Activated CD8-positive, alpha-beta T cell treated with anti-CD3 and anti-CD28 coated beads for 36 hours (primary cell): ENCODE data around the gene AXIN1. TPM values are rescaled to one million over a fixed set of nuclear protein-coding genes. Genes with fewer than 3 reads are reported as not detected.
A peak's percentile ranks its signal among the peaks of the same experiment; 100 is the strongest.

Experiments used
- ATAC-seq: fragments of 200-7000 bp; cut with Tn5 transposase; one replicate; pipeline ENCODE4 v1.10.0; 2021; ENCODE audit warnings: mild to moderate bottlenecking, moderate library complexity
- CTCF ChIA-PET: fragments of 350-600 bp; sonication (Branson Sonifier 250); formaldehyde crosslinking; loops from one replicate; lab custom pipeline; 2021; ENCODE audit warnings: antibody characterized with exemption; lab: Charles Lee
- POLR2A ChIA-PET: fragments of 350-600 bp; sonication (Branson Sonifier 250); formaldehyde crosslinking; loops from one replicate; lab custom pipeline; 2021; ENCODE audit warnings: antibody characterized with exemption; lab: Charles Lee
- DNase-seq: peaks from one replicate; pipeline ENCODE4 v3.0.0-alpha.2; 2020
- H3K27ac Mint-ChIP-seq: one replicate; pipeline ENCODE4 v1.8.0; 2021; ENCODE audit warnings: mild to moderate bottlenecking, mixed read lengths
- H3K27me3 Mint-ChIP-seq: one replicate; pipeline ENCODE4 v1.8.0; 2021; ENCODE audit warnings: mixed read lengths
- H3K36me3 Mint-ChIP-seq: one replicate; pipeline ENCODE4 v1.8.0; 2021; ENCODE audit warnings: low read depth, mixed read lengths
- H3K4me1 Mint-ChIP-seq: one replicate; pipeline ENCODE4 v1.8.0; 2021; ENCODE audit warnings: low read depth, mixed read lengths
- H3K4me3 Mint-ChIP-seq: one replicate; pipeline ENCODE4 v1.8.0; 2021; ENCODE audit warnings: mild to moderate bottlenecking, moderate library complexity, mixed read lengths
- H3K9me3 Mint-ChIP-seq: one replicate; pipeline ENCODE4 v1.8.0; 2021; ENCODE audit warnings: mixed read lengths
- CTCF ChIP-seq: fragments of 200-600 bp; IDR thresholded peaks from one replicate; pipeline ENCODE4 v1.8.0; 2022; ENCODE audit warnings: antibody characterized with exemption, mild to moderate bottlenecking
- intact Hi-C: fragments of 100-400 bp; cut with micrococcal nuclease; formaldehyde crosslinking; loops from one replicate; pipeline ENCODE4 v1.10.0; 2022
- total RNA-seq, 2 experiments: library from RNA; stranded (reverse); gene quantifications; one replicate each; pipeline ENCODE4 v1.2.3, GENCODE V29; 2021

The AXIN1 gene
- total RNA-seq, 2 experiments from 2014 or later, result 24.1 to 24.9 TPM

- ATAC-seq (no peak), DNase-seq (no peak)
- H3K27ac Mint-ChIP-seq, result no peak overlapping the region
- H3K36me3 Mint-ChIP-seq, result peaks cover 6% of the 10 kb centered on the region
- H3K27me3 Mint-ChIP-seq, result no peaks in the 10 kb centered on the region
- no peaks in the 10 kb centered on the region for H3K9me3 Mint-ChIP-seq
- ChIA-PET POLR2A (no interaction called here), CTCF (no interaction called here)
- TF ChIP-seq CTCF, result no peak
- intact Hi-C loops, result no loop called here
- H3K4me3 Mint-ChIP-seq, result no peak overlapping the region
- H3K4me1 Mint-ChIP-seq, result peaks cover 27% of the 10 kb centered on the region
Observed at GRCh38 chr16:255183-255582, 97.3 kb downstream of the AXIN1 start.

- H3K27ac Mint-ChIP-seq, result no peak overlapping the region
- no peaks in the 10 kb centered on the region for H3K9me3 Mint-ChIP-seq
- CTCF ChIA-PET, result interaction anchor here (1.4 to 2.0 kb wide), 2 partner anchors 19 to 100 kb away, joined by 3 to 11 read pairs; partner anchors contain the start of gene FAM234A
- peaks cover 27% of the 10 kb centered on the region for H3K4me1 Mint-ChIP-seq
- no peak for DNase-seq
- H3K4me3 Mint-ChIP-seq, result no peak overlapping the region
- ATAC-seq, result no peak
- intact Hi-C loops, result no loop called here
- POLR2A ChIA-PET, result interaction anchor here (1.0 to 1.8 kb wide), 3 partner anchors 10 to 70 kb away, joined by 3 to 7 read pairs (median 3); partner anchors contain the start of gene FAM234A
- H3K36me3 Mint-ChIP-seq, result peaks cover 5% of the 10 kb centered on the region
- no peaks in the 10 kb centered on the region for H3K27me3 Mint-ChIP-seq
- no peak for TF ChIP-seq CTCF
Observed at GRCh38 chr16:254461-254860, 98.1 kb downstream of the AXIN1 start.

- ATAC-seq, result peak; percentile 51
- POLR2A ChIA-PET, result interaction anchor here (1.0 to 1.8 kb wide), 3 partner anchors 10 to 70 kb away, joined by 3 to 7 read pairs (median 3); partner anchors contain the start of gene FAM234A
- no peak overlapping the region for H3K4me3 Mint-ChIP-seq
- H3K36me3 Mint-ChIP-seq, result peaks cover 5% of the 10 kb centered on the region
- peak; percentile 37 for DNase-seq
- intact Hi-C loops, result no loop called here
- no peaks in the 10 kb centered on the region for H3K9me3 Mint-ChIP-seq
- H3K27ac Mint-ChIP-seq, result peak overlapping the region; percentile 52
- no peaks in the 10 kb centered on the region for H3K27me3 Mint-ChIP-seq
- TF ChIP-seq CTCF, result no peak
- H3K4me1 Mint-ChIP-seq, result peaks cover 27% of the 10 kb centered on the region
- CTCF ChIA-PET, result interaction anchor here (1.4 to 2.0 kb wide), 2 partner anchors 19 to 100 kb away, joined by 3 to 11 read pairs; partner anchors contain the start of gene FAM234A
Observed at GRCh38 chr16:253833-254232, 98.7 kb downstream of the AXIN1 start.

- Mint-ChIP-seq H3K9me3 (no peaks in the 10 kb centered on the region), H3K4me3 (peak overlapping the region; percentile 70), H3K27ac (peak overlapping the region; percentile 92), H3K36me3 (peaks cover 5% of the 10 kb centered on the region), H3K4me1 (peaks cover 27% of the 10 kb centered on the region), H3K27me3 (no peaks in the 10 kb centered on the region)
- TF ChIP-seq CTCF, result no peak
- ChIA-PET CTCF (interaction anchor here (0.6 to 2.0 kb wide), 5 partner anchors 11 to 109 kb away, joined by 3 to 11 read pairs (median 3); partner anchors contain the start of gene FAM234A), POLR2A (interaction anchor here (0.5 to 1.8 kb wide), 5 partner anchors 17 to 194 kb away, joined by 3 to 7 read pairs (median 3); partner anchors contain the start of genes FAM234A and LUC7L)
- DNase-seq, result peak; percentile 63
- peak; percentile 81 for ATAC-seq
- intact Hi-C loops, result no loop called here
Observed at GRCh38 chr16:252366-253337, 99.9 kb downstream of the AXIN1 start.
